Lower leg skin (tissue), 4 donors: ENCODE results near the gene CDCA5. TPM values are rescaled to one million over a fixed set of nuclear protein-coding genes. Genes with fewer than 3 reads are reported as not detected.

Experiments
- DNase-seq, 2 donors: peaks; one replicate each; pipeline ENCODE4 v3.0.0-alpha.2; 2019; ENCODE audit warnings: low spot score in 2 of 2
- H3K4me3 ChIP-seq: fragments of 200-600 bp; sonication (generic); 2 replicates; pipeline ENCODE4 v1.5.1; 2017; ENCODE audit warnings: mild to moderate bottlenecking, low read depth; ENCODE audit not compliant: poor library complexity, severe bottlenecking
- CTCF ChIP-seq, 3 donors: fragments of 450-650 bp; IDR thresholded peaks; one replicate each; pipeline ENCODE4 v1.5.1; 2016; ENCODE audit warnings: antibody characterized with exemption in 3 of 3, mild to moderate bottlenecking in 3 of 3, moderate library complexity in 2 of 3
- POLR2A ChIP-seq, 2 donors: fragments of 450-650 bp; IDR thresholded peaks; one replicate each; pipeline ENCODE4 v1.6.1; 2016 to 2017; ENCODE audit warnings: antibody characterized with exemption in 2 of 2, mild to moderate bottlenecking in 1 of 2, moderate library complexity in 1 of 2
- WGBS, 2 donors: methylation state at CpG; one replicate each; pipeline ENCODE4 v1.1.5; 2018; 5-methylcytosine and 5-hydroxymethylcytosine counted together
- intact Hi-C: fragments of 100-400 bp; cut with DNase I; formaldehyde crosslinking; loops from one replicate; pipeline ENCODE4 v1.15.0; 2023; ENCODE audit warnings: low total_unique reads
- total RNA-seq, 4 donors: library from RNA; depleted of rRNA; stranded (reverse); fragments of >200 nt; gene quantifications; one replicate each; pipeline ENCODE4 v1.1.0, GENCODE V29; 2016

Gene CDCA5, protein sequence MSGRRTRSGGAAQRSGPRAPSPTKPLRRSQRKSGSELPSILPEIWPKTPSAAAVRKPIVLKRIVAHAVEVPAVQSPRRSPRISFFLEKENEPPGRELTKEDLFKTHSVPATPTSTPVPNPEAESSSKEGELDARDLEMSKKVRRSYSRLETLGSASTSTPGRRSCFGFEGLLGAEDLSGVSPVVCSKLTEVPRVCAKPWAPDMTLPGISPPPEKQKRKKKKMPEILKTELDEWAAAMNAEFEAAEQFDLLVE
- 1 to 10 TPM; 1.0 to 2.4 (median 1.7) TPM for total RNA-seq

DNA sequence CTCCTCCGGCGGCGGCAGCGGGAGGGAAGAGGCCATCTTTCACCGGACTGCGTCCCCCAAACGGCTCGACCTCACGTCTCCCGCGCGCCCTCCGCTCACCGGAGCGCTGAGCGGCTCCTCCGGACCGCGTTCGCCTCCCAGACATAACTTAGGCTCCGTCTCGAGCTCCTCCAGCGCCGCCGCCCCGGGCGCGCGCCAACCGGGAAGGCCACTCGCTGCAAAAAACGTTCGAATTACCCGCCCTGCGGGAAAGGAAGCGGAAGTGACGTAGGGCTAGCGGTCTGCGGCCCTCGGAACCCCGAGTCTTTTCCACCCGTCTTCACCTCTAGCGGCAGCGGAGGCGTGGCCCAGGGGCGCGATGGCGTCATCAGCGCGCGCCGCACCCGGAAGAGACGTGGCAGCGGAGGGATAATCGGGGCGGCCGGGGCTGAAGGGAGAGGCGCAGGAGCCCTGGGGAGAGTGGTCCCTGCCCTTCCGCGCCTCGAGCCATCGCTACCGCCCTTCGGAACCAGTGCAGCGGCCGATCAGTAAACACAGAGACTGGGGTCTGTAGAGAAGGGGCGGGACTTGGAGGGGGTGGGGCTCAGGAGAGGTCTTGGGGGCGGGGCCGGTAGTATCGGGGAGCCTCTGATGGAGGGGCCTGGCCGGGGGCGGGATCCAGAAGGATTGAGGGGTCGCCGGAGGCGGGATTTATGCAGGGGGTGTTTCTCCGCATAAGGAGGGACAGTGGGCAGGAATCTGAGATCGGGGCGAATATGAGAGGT is at the start of gene CDCA5, which contains the start of gene ZFPL1:
Gene CDCA5 (minus strand): TSS at position 207 of the 764 bp plus-strand sequence. CDS start 62 bp downstream, at position 145.
Gene ZFPL1 (plus strand): TSS at position 389 of the 764 bp plus-strand sequence. CDS start 477 bp downstream, outside the sequence.
- no peak for TF ChIP-seq CTCF (IDR thresholded peaks at IDR 0.05)
- peak in 1 of 2 donors; percentile 39 for TF ChIP-seq POLR2A (IDR thresholded peaks at IDR 0.05)
- intact Hi-C loops, result loop anchor here (10.0 kb wide), 1 partner anchor 69 kb away; the partner anchor contains the start of gene ARL2
- H3K4me3 ChIP-seq, result peak within 1 kb of the TSS; percentile 28
- DNase-seq, result peak; percentile 93 to 99
- 0 to 1% methylated on average over 53 to 67 of the region's 79 CpGs for WGBS, 2 donors

GRCh38 chr11:65132988-65133700 is 49.3 kb upstream of the CDCA5 start:
- intact Hi-C loops, result no loop called here
- DNase-seq, result no peak
- peak overlapping the region; percentile 72 for H3K4me3 ChIP-seq
- 35 to 39% methylated on average over 17 to 18 of the region's 18 CpGs for WGBS, 2 donors
- TF ChIP-seq POLR2A (IDR thresholded peaks at IDR 0.05) (no peak), CTCF (IDR thresholded peaks at IDR 0.05) (no peak)

DNA sequence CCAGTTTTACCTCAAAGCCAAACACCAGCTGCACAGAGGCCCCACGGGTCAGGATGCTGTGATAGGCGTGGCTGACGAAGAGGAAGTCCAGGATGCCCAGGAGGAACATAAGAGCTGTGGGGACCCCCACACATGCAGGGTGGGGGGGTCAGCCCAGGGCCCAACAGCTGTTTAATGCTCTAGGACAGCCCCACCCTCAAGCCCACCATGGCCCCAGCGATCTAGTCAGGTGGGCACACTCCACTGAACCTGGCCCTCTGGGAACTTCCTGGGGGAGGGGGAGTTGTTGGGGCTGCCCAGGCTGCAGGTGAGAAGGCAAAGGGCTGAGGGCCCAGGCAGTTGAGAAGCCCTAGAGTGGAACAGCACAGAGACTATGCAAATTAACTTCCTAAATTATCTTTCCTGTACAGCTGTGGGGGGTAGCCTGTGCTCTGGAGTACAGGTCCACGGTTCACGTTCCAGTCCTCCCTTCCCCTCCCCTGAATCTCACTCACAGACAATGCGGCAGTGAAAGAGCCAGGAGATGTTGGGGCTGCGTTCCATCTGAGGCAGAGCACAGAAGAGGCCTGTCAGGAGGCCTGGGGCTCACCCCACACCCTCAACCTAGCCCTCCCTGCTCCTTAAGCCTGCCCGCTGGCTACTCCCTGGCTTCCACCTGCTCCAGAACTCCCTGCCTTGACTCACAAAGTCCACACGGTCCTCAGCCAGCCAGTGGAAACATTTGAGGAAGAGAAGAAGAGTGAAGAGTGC is 48.6 kb upstream of the CDCA5 start:
- intact Hi-C loops, result no loop called here
- no peak for DNase-seq
- TF ChIP-seq CTCF (IDR thresholded peaks at IDR 0.05) (no peak), POLR2A (IDR thresholded peaks at IDR 0.05) (no peak)
- H3K4me3 ChIP-seq, result no peak overlapping the region
- WGBS, 2 donors, result 71 to 75% methylated on average over 7 to 10 of the region's 10 CpGs

GRCh38 chr11:65131895-65132237 is 48.0 kb upstream of the CDCA5 start:
- WGBS, 2 donors, result 85 to 87% methylated on average over 6 of the region's 6 CpGs
- DNase-seq, result no peak
- intact Hi-C loops, result no loop called here
- no peak overlapping the region for H3K4me3 ChIP-seq
- TF ChIP-seq POLR2A (IDR thresholded peaks at IDR 0.05), result no peak

- TF ChIP-seq POLR2A (IDR thresholded peaks at IDR 0.05), result no peak
- no peak for TF ChIP-seq CTCF (IDR thresholded peaks at IDR 0.05)
- no peak overlapping the region for H3K4me3 ChIP-seq
- 85% methylated on average over 3 of the region's 3 CpGs for WGBS, 2 donors
- no peak for DNase-seq
- intact Hi-C loops, result no loop called here
Observed at GRCh38 chr11:65131417-65131776, 47.6 kb upstream of the CDCA5 start.
